Colonic mucosa (tissue), 4 donors: ENCODE data around the gene RAMAC. TPM values are rescaled to one million over a fixed set of nuclear protein-coding genes. Genes with fewer than 3 reads are reported as not detected.
"Not testable (repeated sequence)": the region's sequence is repeated elsewhere in the genome, so short reads cannot be mapped to it uniquely, and the experiment has no call there.

Experiments used
- DNase-seq: peaks from one replicate; pipeline ENCODE4 v3.0.0-alpha.2; 2020
- H3K27ac ChIP-seq: fragments of 200-600 bp; one replicate; pipeline ENCODE4 v1.8.0; 2021
- H3K27me3 ChIP-seq: fragments of 200-600 bp; one replicate; pipeline ENCODE4 v1.8.0; 2021
- H3K36me3 ChIP-seq: fragments of 200-600 bp; one replicate; pipeline ENCODE4 v1.8.0; 2021
- H3K4me1 ChIP-seq: fragments of 200-600 bp; one replicate; pipeline ENCODE4 v1.8.0; 2021; ENCODE audit warnings: mild to moderate bottlenecking
- H3K4me3 ChIP-seq: fragments of 200-600 bp; one replicate; pipeline ENCODE4 v1.8.0; 2021
- H3K9ac ChIP-seq, 2 donors: one replicate each; pipeline ENCODE4 v1.7.0; 2013; ENCODE audit warnings: control low read depth in 2 of 2, low read depth in 2 of 2, low read length in 2 of 2
- H3K9me3 ChIP-seq: fragments of 200-600 bp; one replicate; pipeline ENCODE4 v1.8.0; 2021
- CTCF ChIP-seq: fragments of 200-600 bp; IDR thresholded peaks from one replicate; pipeline ENCODE4 v1.8.0; 2022; ENCODE audit warnings: antibody characterized with exemption, mild to moderate bottlenecking
- intact Hi-C: fragments of 100-400 bp; cut with DNase I; formaldehyde crosslinking; loops from one replicate; pipeline ENCODE4 v1.14.1; 2022
- total RNA-seq, 2 donors: library from RNA; stranded (reverse); fragmentation: NEBNext Ultra II Directional in 1 of 2; extraction: Animal tissue kit (Norgen Biotek cat#: 25700) in 1 of 2; gene quantifications; one replicate each; pipeline ENCODE4 v1.2.1, GENCODE V29; 2021
- donor health status: healthy.
- donor health status: DM: no; HTN: no; CAD: no.
- donor health status: DM: no; HTN: no; CAD: no.

The RAMAC gene
- total RNA-seq, 2 donors from 2014 or later, result 22.8 to 23.0 TPM

- intact Hi-C loops, result loop anchor here (2.0 kb wide), 1 partner anchor 151 kb away; no protein-coding TSS in a partner anchor
- H3K36me3 ChIP-seq, result no peaks in the 10 kb centered on the region
- H3K4me1 ChIP-seq, result no peaks in the 10 kb centered on the region
- peak overlapping the region; percentile 19 to 58 for H3K9ac ChIP-seq
- no peaks in the 10 kb centered on the region for H3K27me3 ChIP-seq
- H3K9me3 ChIP-seq, result no peaks in the 10 kb centered on the region
- DNase-seq, result no peak
- peak; percentile 29 for TF ChIP-seq CTCF
- H3K27ac ChIP-seq, result no peak overlapping the region
- no peak overlapping the region for H3K4me3 ChIP-seq
These were observed 14.1 kb downstream of the RAMAC start for GRCh38 chr15:82999905-83000671.

GRCh38 chr15:83000672-83001031, 14.6 kb downstream of the RAMAC start:
- DNase-seq, result not testable (repeated sequence)

GRCh38 chr15:83010709-83011270, 24.8 kb downstream of the RAMAC start:
- Histone ChIP-seq H3K9me3 (no peaks in the 10 kb centered on the region), H3K4me3 (peak overlapping the region; percentile 87), H3K36me3 (peaks cover 4% of the 10 kb centered on the region), H3K27ac (peak overlapping the region; percentile 71), H3K9ac (peak overlapping the region; percentile 89 to 90), H3K4me1 (peaks cover 5% of the 10 kb centered on the region), H3K27me3 (no peaks in the 10 kb centered on the region)
- DNase-seq, result peak; percentile 82
- intact Hi-C loops, result loop anchor here (5.0 to 10.0 kb wide), 3 partner anchors 57 to 476 kb away; partner anchors contain the start of genes BTBD1 and HDGFL3
- peak; percentile 78 for TF ChIP-seq CTCF

More at GRCh38 chr15:83000672-83001031, 14.6 kb downstream of the RAMAC start:
- not testable (repeated sequence) for H3K4me3 ChIP-seq, H3K9ac ChIP-seq, H3K9me3 ChIP-seq, H3K27me3 ChIP-seq, H3K36me3 ChIP-seq, H3K27ac ChIP-seq, H3K4me1 ChIP-seq
- intact Hi-C loops, result loop anchor here (2.0 kb wide), 1 partner anchor 152 kb away; no protein-coding TSS in a partner anchor

GRCh38 chr15:83011271-83012075, 25.5 kb downstream of the RAMAC start, which contains the start of gene C15orf40:
TSS of gene C15orf40 (minus strand) at chr15:83011639. CDS start at chr15:83011607, 32 bp downstream.
- peak; percentile 90 for DNase-seq
- Histone ChIP-seq H3K4me1 (peaks cover 5% of the 10 kb centered on the region), H3K27ac (peak within 1 kb of the TSS; percentile 71), H3K36me3 (peaks cover 4% of the 10 kb centered on the region), H3K4me3 (peak within 1 kb of the TSS; percentile 87), H3K9me3 (no peaks in the 10 kb centered on the region), H3K27me3 (no peaks in the 10 kb centered on the region), H3K9ac (peak within 1 kb of the TSS; percentile 89 to 90)
- intact Hi-C loops, result loop anchor here (5.0 to 10.0 kb wide), 3 partner anchors 56 to 477 kb away; partner anchors contain the start of genes BTBD1 and HDGFL3
- no peak for TF ChIP-seq CTCF

- Histone ChIP-seq H3K4me1 (peaks cover 5% of the 10 kb centered on the region), H3K9ac (peak overlapping the region; percentile 81 to 89), H3K27me3 (no peaks in the 10 kb centered on the region), H3K27ac (peak overlapping the region; percentile 71), H3K36me3 (peaks cover 4% of the 10 kb centered on the region), H3K9me3 (no peaks in the 10 kb centered on the region), H3K4me3 (peak overlapping the region; percentile 87)
- no peak for TF ChIP-seq CTCF
- intact Hi-C loops, result loop anchor here (5.0 to 10.0 kb wide), 3 partner anchors 55 to 477 kb away; partner anchors contain the start of genes BTBD1 and HDGFL3
- no peak for DNase-seq
These were observed 26.0 kb downstream of the RAMAC start for GRCh38 chr15:83012076-83012426.
